ENCODE data around the gene SCYL2.

SCYL2 gene

DNA sequence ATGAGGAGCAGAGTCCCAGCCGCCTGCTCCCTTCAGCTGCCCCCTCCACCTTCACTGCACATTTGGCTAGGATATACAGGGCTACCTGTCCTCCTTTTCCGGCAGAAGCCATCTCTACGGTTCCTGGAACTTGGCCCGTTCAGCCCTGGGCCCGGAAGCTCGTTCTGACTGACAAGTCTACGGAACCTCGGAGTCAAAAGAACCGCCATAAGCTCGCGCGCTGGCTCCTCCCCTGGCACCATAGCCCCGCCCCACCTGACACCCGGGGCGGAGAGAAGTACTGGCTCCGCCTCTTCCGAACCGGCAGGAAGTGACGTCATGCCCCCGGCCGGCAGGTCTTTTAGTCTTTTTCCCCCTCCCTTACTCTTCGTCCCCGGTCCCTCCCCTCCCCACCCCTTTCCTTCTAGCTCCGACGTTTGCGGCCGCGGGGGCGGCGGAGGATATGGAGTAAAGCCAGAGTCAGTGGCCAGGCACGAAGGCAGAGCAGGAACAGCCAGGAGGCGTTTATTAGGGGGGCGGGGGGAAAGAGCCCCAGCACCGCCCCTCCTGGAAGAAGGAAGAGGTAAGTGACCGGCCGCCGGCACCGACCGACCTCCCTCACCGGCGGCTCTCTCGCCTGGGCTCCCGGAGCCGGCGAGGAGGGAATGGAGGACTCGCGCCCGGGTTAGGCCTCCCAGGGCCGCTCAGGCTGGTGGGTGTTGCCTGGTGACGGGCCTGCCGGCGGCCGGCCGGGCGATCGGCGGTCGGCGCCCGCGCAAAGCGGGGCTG lies at the start of gene SCYL2, which contains the start of gene DEPDC4 (continued):
- TF ChIP-seq ZNF354C (tag by site-specific recombination; IDR thresholded peaks at IDR 0.05; ENCODE audit: borderline replicate concordance, low read depth) (no peak), ZNF148 (tag by site-specific recombination; IDR thresholded peaks at IDR 0.05; ENCODE audit: borderline replicate concordance) (no peak), ZNF302 (tag by site-specific recombination; IDR thresholded peaks at IDR 0.05; ENCODE audit: low read depth) (no peak), ZNF37A (tag by site-specific recombination; IDR thresholded peaks at IDR 0.05) (no peak), ZNF239 (tag by site-specific recombination; IDR thresholded peaks at IDR 0.05) (no peak), ZNF785 (tag by site-specific recombination; IDR thresholded peaks at IDR 0.05) (no peak), REPIN1 (tag by site-specific recombination; IDR thresholded peaks at IDR 0.05; ENCODE audit: low read depth) (no peak), ZNF211 (tag by site-specific recombination; IDR thresholded peaks at IDR 0.05; ENCODE audit: low read depth) (no peak), ZNF19 (tag by site-specific recombination; IDR thresholded peaks at IDR 0.05; ENCODE audit: low read depth) (no peak), SALL2 (tag by site-specific recombination; IDR thresholded peaks at IDR 0.05; ENCODE audit: borderline replicate concordance) (no peak), ZNF596 (tag by site-specific recombination; IDR thresholded peaks at IDR 0.05) (0 out of 2 replicates have a peak, but pooled peaks have one; percentile 19), ZNF274 (IDR thresholded peaks at IDR 0.05; ENCODE audit: low read length) (no peak), ZNF274 (tag by site-specific recombination; IDR thresholded peaks at IDR 0.05; ENCODE audit: borderline replicate concordance) (no peak), ZNF707 (tag by site-specific recombination; IDR thresholded peaks at IDR 0.05) (no peak), ZNF2 (tag by site-specific recombination; IDR thresholded peaks at IDR 0.05) (0 out of 2 replicates have a peak, but pooled peaks have one; percentile 34), PBX3 (CRISPR knock-in tag; IDR thresholded peaks at IDR 0.05) (no peak), ZNF335 (tag by site-specific recombination; conservative IDR thresholded peaks at IDR 0.05) (peak; percentile 42), YY1 (tag by site-specific recombination; IDR thresholded peaks at IDR 0.05) (0 out of 2 replicates have a peak, but pooled peaks have one; percentile 40), MZF1 (tag by site-specific recombination; IDR thresholded peaks at IDR 0.05; ENCODE audit: borderline replicate concordance) (peak; percentile 13; the same call in 1 of the 2 replicates), ZNF10 (tag by site-specific recombination; IDR thresholded peaks at IDR 0.05) (no peak), ZNF768 (tag by site-specific recombination; IDR thresholded peaks at IDR 0.05) (no peak), AEBP2 (tag by site-specific recombination; IDR thresholded peaks at IDR 0.05; ENCODE audit: borderline replicate concordance) (no peak), ZNF600 (tag by site-specific recombination; IDR thresholded peaks at IDR 0.05) (peak; percentile 100), ZBTB1 (tag by site-specific recombination; IDR thresholded peaks at IDR 0.05) (no peak), ZNF341 (tag by site-specific recombination; IDR thresholded peaks at IDR 0.05; ENCODE audit: low read depth) (peak; percentile 98), HOXD13 (CRISPR knock-in tag; IDR thresholded peaks at IDR 0.05; ENCODE audit: borderline replicate concordance) (no peak), ZEB2 (tag by site-specific recombination; IDR thresholded peaks at IDR 0.05) (peak; percentile 81), ZNF843 (tag by site-specific recombination; IDR thresholded peaks at IDR 0.05) (no peak)
- TF ChIP-seq, protein P1, sequence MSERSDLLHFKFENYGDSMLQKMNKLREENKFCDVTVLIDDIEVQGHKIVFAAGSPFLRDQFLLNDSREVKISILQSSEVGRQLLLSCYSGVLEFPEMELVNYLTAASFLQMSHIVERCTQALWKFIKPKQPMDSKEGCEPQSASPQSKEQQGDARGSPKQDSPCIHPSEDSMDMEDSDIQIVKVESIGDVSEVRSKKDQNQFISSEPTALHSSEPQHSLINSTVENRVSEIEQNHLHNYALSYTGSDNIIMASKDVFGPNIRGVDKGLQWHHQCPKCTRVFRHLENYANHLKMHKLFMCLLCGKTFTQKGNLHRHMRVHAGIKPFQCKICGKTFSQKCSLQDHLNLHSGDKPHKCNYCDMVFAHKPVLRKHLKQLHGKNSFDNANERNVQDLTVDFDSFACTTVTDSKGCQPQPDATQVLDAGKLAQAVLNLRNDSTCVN (tag by site-specific recombination; optimal IDR thresholded peaks at IDR 0.05) = peak; percentile 51
- TF ChIP-seq, protein P2, sequence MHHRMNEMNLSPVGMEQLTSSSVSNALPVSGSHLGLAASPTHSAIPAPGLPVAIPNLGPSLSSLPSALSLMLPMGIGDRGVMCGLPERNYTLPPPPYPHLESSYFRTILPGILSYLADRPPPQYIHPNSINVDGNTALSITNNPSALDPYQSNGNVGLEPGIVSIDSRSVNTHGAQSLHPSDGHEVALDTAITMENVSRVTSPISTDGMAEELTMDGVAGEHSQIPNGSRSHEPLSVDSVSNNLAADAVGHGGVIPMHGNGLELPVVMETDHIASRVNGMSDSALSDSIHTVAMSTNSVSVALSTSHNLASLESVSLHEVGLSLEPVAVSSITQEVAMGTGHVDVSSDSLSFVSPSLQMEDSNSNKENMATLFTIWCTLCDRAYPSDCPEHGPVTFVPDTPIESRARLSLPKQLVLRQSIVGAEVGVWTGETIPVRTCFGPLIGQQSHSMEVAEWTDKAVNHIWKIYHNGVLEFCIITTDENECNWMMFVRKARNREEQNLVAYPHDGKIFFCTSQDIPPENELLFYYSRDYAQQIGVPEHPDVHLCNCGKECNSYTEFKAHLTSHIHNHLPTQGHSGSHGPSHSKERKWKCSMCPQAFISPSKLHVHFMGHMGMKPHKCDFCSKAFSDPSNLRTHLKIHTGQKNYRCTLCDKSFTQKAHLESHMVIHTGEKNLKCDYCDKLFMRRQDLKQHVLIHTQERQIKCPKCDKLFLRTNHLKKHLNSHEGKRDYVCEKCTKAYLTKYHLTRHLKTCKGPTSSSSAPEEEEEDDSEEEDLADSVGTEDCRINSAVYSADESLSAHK (tag by site-specific recombination; IDR thresholded peaks at IDR 0.05) = no peak
- TF ChIP-seq, protein P3, sequence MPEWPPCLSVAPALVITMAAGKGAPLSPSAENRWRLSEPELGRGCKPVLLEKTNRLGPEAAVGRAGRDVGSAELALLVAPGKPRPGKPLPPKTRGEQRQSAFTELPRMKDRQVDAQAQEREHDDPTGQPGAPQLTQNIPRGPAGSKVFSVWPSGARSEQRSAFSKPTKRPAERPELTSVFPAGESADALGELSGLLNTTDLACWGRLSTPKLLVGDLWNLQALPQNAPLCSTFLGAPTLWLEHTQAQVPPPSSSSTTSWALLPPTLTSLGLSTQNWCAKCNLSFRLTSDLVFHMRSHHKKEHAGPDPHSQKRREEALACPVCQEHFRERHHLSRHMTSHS (tag by site-specific recombination; IDR thresholded peaks at IDR 0.05) = no peak

Measured in HEK293 (cell line).